K562 treated with DMSO at 1 percent for 4 hours (cell line): ENCODE measurements around the gene TRAF6. TPM values are rescaled to one million over a fixed set of nuclear protein-coding genes. Genes with fewer than 3 reads are reported as not detected.

Source experiments
- total RNA-seq: library from RNA; unstranded; fragments of 300-600 nt; gene quantifications from 2 replicates; pipeline ENCODE4 v1.2.3, GENCODE V29; 2022; ENCODE audit not compliant: insufficient read depth

The TRAF6 gene
- total RNA-seq, result 4.4 and 6.5 TPM in 2 replicates

GRCh38 chr11:36509694-36510593, at the start of gene TRAF6:
Gene TRAF6 (minus strand): TSS chr11:36510272. CDS start chr11:36501515, 8,757 bp downstream.

Other genes starting within 250 kb of the TRAF6 start
- gene COMMD9, start 220.8 kb downstream of the TRAF6 start, total RNA-seq, result 19.6 and 22.0 TPM in 2 replicates
- 0.80 TPM in 1 of 2 replicates, not detected in the other for gene PRR5L, start 214.0 kb downstream of the TRAF6 start, total RNA-seq
- 1.6 and 1.9 TPM in 2 replicates for gene RAG1, start 57.7 kb upstream of the TRAF6 start, total RNA-seq
- gene IFTAP, start 84.2 kb upstream of the TRAF6 start, total RNA-seq, result 50.2 and 51.5 TPM in 2 replicates
- gene RAG2, start 88.0 kb upstream of the TRAF6 start, total RNA-seq, result not detected in 2 replicates